Psoas muscle (tissue), 8 donors: ENCODE data around the gene RASL11B. TPM values are rescaled to one million over a fixed set of nuclear protein-coding genes. Genes with fewer than 3 reads are reported as not detected.
A peak's percentile ranks its signal among the peaks of the same experiment; 100 is the strongest.

Experiments
- ATAC-seq, 4 donors: fragments of 200-7000 bp; cut with Tn5 transposase; one replicate each; pipeline ENCODE4 v1.9.1; 2020; ENCODE audit warnings: moderate library complexity in 3 of 4, mild to moderate bottlenecking in 2 of 4
- DNase-seq, 2 donors: peaks; one replicate each; pipeline ENCODE4 v3.0.0-alpha.2; 2020
- H3K27ac ChIP-seq: fragments of 200-600 bp; one replicate; pipeline ENCODE4 v1.8.0; 2022
- H3K27me3 ChIP-seq, 3 donors: fragments of 200-600 bp in 1 of 3; one replicate each; pipeline versions ENCODE4 v1.6.1 to v1.8.0; 2013 to 2022; ENCODE audit warnings: low read length in 2 of 3, mild to moderate bottlenecking in 2 of 3, moderate library complexity in 1 of 3; ENCODE audit not compliant: insufficient read depth in 3 of 3
- H3K36me3 ChIP-seq, 2 donors: fragments of 200-600 bp in 1 of 2; one replicate each; pipeline versions ENCODE4 v1.6.1 to v1.8.0; 2013 to 2022; ENCODE audit warnings: low read depth in 1 of 2, mild to moderate bottlenecking in 1 of 2, moderate library complexity in 1 of 2; ENCODE audit not compliant: insufficient read depth in 1 of 2
- H3K4me1 ChIP-seq: fragments of 200-600 bp; one replicate; pipeline ENCODE4 v1.8.0; 2022
- H3K4me3 ChIP-seq: fragments of 200-600 bp; one replicate; pipeline ENCODE4 v1.8.0; 2022; ENCODE audit warnings: mild to moderate bottlenecking
- H3K9me3 ChIP-seq: fragments of 200-600 bp; one replicate; pipeline ENCODE4 v1.8.0; 2022
- WGBS, 3 donors: extraction: QIAGEN DNeasy Blood & Tissue Kit; methylation state at CpG; one replicate each; pipeline versions ENCODE4 v1.1.6 to v1.1.7; 2013; 5-methylcytosine and 5-hydroxymethylcytosine counted together
- intact Hi-C, 2 donors: fragments of 100-400 bp; cut with DNase I; formaldehyde crosslinking; loops; one replicate each; pipeline versions ENCODE4 v1.11.0 to v1.14.2; 2022
- long read RNA-seq, 2 donors: library from polyadenylated mRNA; unstranded; transcript quantifications; one replicate each; pipeline ENCODE4 v2.0.0, GENCODE V29; 2021
- polyA plus RNA-seq, 3 donors: library from polyadenylated mRNA; stranded (reverse); fragments of 200-250 nt; gene quantifications; one replicate each; pipeline ENCODE4 v1.2.3, GENCODE V29; 2013
- total RNA-seq, 4 donors: library from RNA; stranded (reverse); fragmentation: NEBNext Ultra II Directional in 2 of 4; extraction: Animal tissue kit (Norgen Biotek cat#: 25700) in 2 of 4; gene quantifications; one replicate each; pipeline versions ENCODE4 v1.2.1 to v1.2.4, GENCODE V29; 2021 to 2023
- TF ChIP-seq, protein P1 (sequence below): fragments of 200-600 bp; IDR thresholded peaks from one replicate; pipeline ENCODE4 v1.8.0; 2022; ENCODE audit warnings: antibody characterized with exemption
- donor health status: healthy with polysubstance abuse.
- donor health status: DM: no; HTN: no; CAD: no; lungs with moderate emphysema.
- donor health status: Bipolar disorder and iron deficiency.
- donor health status: healthy.
- donor health status: DM: yes; HTN: yes; CAD: no.
- donor health status: DM: no; HTN: no; CAD: no.
- donor health status: DM: no; HTN: no; CAD: no.
- donor health status: DM: yes; HTN: yes; CAD: no.

RASL11B gene, protein sequence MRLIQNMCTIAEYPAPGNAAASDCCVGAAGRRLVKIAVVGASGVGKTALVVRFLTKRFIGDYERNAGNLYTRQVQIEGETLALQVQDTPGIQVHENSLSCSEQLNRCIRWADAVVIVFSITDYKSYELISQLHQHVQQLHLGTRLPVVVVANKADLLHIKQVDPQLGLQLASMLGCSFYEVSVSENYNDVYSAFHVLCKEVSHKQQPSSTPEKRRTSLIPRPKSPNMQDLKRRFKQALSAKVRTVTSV
- total RNA-seq (1 to 10 TPM in 1 of 4 donors, under 1 TPM in 2, not detected in 1; 0.26 to 1.8 (median 0.40) TPM), polyA plus RNA-seq (under 1 TPM; 0.08 to 0.40 (median 0.09) TPM)
- long read RNA-seq, donor 1 = 0 reads
- long read RNA-seq, donor 2 = 0 reads

DNA sequence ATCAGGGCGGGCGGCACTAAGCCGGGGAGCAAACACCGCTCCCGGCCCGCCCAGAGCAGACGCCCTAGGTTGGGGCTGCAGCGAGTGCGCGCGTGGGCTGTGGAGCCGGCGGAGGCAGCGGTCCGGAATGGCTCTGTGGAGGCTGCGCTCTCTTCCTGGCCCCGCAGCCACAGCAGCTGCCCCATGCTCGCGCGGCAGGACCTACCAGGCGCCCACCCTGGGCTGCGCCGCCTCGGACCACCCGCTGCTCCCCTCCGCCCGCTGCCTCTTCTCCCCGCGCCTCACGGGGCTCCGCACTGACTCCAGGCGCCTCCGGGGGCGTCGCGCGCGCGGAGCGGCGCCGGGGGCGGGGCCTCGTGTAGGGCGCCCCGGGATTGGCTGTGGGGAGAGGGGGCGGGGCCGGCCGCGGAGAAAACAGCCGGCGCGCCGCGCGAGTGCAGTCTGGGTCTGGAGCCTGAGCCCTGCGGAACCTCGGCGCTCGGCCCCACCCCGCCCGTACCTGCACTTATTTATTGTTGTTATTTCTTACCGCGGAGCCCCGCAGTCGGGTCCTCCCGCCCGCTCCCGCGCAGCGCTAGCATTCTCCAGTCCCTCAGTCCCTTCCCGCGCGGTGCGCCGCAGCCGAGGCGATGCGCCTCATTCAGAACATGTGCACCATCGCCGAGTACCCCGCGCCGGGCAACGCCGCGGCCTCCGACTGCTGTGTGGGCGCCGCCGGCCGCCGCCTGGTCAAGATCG is at the start of gene RASL11B:
TSS of gene RASL11B (plus strand) at position 439 of the 738 bp plus-strand sequence. CDS start at position 630, 191 bp downstream.
- TF ChIP-seq, protein P1, sequence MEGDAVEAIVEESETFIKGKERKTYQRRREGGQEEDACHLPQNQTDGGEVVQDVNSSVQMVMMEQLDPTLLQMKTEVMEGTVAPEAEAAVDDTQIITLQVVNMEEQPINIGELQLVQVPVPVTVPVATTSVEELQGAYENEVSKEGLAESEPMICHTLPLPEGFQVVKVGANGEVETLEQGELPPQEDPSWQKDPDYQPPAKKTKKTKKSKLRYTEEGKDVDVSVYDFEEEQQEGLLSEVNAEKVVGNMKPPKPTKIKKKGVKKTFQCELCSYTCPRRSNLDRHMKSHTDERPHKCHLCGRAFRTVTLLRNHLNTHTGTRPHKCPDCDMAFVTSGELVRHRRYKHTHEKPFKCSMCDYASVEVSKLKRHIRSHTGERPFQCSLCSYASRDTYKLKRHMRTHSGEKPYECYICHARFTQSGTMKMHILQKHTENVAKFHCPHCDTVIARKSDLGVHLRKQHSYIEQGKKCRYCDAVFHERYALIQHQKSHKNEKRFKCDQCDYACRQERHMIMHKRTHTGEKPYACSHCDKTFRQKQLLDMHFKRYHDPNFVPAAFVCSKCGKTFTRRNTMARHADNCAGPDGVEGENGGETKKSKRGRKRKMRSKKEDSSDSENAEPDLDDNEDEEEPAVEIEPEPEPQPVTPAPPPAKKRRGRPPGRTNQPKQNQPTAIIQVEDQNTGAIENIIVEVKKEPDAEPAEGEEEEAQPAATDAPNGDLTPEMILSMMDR = peak; percentile 3
- H3K27me3 ChIP-seq = no peaks in the 10 kb centered on the region
- H3K36me3 ChIP-seq = peaks cover 0 to 3% of the 10 kb centered on the region in 2 donors
- H3K4me1 ChIP-seq = peaks cover 8% of the 10 kb centered on the region
- ATAC-seq = peak; percentile 99 to 100 (median 100)
- intact Hi-C loops = loop anchor here (10.0 kb wide), 1 partner anchor 147 kb away; no protein-coding TSS in a partner anchor
- DNase-seq = peak; percentile 87 to 89
- peak within 1 kb of the TSS; percentile 73 for H3K4me3 ChIP-seq
- H3K27ac ChIP-seq = peak within 1 kb of the TSS; percentile 19
- 0 to 1% (median 1%) methylated on average over 62 to 94 of the region's 94 CpGs for WGBS, 3 donors
- peaks cover 11% of the 10 kb centered on the region for H3K9me3 ChIP-seq

DNA sequence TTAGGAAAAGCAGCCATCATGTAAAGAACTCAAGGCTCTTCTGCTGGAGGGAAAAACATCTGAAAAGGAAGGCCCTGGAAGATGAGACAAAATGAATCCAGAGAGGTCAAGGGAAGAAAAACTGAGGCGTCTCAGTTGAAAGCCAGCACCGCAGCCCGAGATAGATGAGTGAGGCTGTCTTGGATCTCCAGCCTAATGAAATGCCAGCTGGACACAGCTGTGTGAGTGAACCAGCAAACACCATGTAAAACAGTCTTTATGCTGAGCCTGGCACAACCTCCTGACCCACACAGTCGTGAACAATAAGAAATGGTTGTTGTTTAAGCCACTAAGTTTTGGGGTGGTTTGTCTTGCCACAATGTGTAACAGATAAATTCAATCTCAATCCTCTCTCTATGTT is 48.6 kb upstream of the RASL11B start:
- no peaks in the 10 kb centered on the region for H3K4me1 ChIP-seq
- no peak for ATAC-seq
- intact Hi-C loops = no loop called here
- H3K4me3 ChIP-seq = no peak overlapping the region
- TF ChIP-seq, protein P1 = no peak
- H3K36me3 ChIP-seq = no peaks in the 10 kb centered on the region
- no peak for DNase-seq
- H3K27me3 ChIP-seq = no peaks in the 10 kb centered on the region
- no peaks in the 10 kb centered on the region for H3K9me3 ChIP-seq
- WGBS, 3 donors = 51 to 72% (median 52%) methylated on average over 4 of the region's 4 CpGs
- H3K27ac ChIP-seq = no peak overlapping the region

DNA sequence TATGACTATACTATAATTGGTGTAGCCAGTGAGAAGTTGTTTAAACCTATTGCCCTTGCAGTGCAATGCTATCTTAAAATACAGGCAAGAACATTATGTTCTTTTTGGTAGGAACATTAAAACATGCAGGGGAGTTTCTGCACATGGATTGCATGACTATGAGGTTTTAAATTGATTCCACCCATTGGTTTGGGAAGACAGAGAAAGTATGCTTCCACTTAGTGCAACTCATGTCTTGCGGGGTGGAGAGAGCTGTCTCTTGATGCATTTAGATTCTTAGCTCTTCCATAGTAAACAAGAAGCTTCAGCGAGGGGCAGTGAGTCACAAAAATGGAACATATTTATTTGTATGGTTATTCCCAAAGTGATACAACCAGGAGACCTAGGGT is 39.5 kb upstream of the RASL11B start:
- WGBS, 3 donors = 76 to 96% (median 91%) methylated on average over 2 of the region's 2 CpGs
- Histone ChIP-seq H3K36me3 (no peaks in the 10 kb centered on the region), H3K4me1 (peaks cover 18% of the 10 kb centered on the region), H3K27me3 (no peaks in the 10 kb centered on the region), H3K9me3 (no peaks in the 10 kb centered on the region), H3K4me3 (no peak overlapping the region), H3K27ac (no peak overlapping the region)
- DNase-seq = no peak
- TF ChIP-seq, protein P1 = no peak
- intact Hi-C loops = no loop called here
- no peak for ATAC-seq

DNA sequence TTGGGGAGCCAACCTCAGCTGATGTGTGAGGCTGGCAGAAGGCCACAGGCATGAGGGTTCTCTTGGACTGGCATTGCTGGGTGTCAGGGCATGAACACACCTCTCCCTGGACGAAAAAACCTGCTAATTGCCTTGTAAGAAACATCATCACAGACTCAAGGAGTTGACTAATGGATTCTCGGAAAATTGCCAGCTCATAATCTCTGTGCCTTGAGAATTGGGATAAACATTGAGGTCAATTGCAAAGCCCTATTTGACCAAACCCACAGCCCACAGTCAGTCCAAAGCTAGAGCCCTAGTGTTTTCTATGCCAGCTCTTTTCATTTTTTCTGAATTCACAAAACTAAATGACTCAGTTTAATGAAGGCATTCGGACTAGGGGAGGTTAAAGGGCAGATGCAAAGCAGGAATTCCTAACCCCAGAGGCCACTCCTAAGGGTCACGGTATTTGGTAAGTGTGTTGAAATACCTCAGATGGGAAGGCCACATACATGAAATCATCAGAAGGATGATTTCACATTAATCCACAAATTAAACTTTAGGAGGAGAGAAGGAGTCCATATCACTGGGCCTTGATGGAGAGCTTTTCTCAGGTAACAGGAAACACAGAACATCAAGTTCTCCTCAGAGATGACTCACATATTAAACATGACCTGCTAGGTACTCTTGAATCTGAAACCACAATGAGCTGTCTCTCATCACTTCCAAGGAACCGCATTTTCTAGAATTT is 39.0 kb upstream of the RASL11B start:
- Histone ChIP-seq H3K9me3 (no peaks in the 10 kb centered on the region), H3K27me3 (no peaks in the 10 kb centered on the region), H3K4me3 (no peak overlapping the region), H3K4me1 (peaks cover 18% of the 10 kb centered on the region), H3K27ac (no peak overlapping the region), H3K36me3 (no peaks in the 10 kb centered on the region)
- ATAC-seq = no peak
- WGBS, 3 donors = 84 to 94% (median 90%) methylated on average over 5 of the region's 5 CpGs
- no peak for DNase-seq
- TF ChIP-seq, protein P1 = no peak
- intact Hi-C loops = no loop called here
